DND-41 (cell line): Measurements from ENCODE around the gene DOK4.

Experiments used
- ATAC-seq: fragments of 200-7000 bp; cut with Tn5 transposase; 3 replicates; pipeline ENCODE4 v1.9.1; 2021; ENCODE audit warnings: low read depth; ENCODE audit not compliant: insufficient read depth
- DNase-seq: peaks from one replicate; pipeline ENCODE4 v3.0.0-alpha.2; 2020
- H2AFZ ChIP-seq: 2 replicates; pipeline ENCODE4 v1.6.0; 2012; ENCODE audit warnings: low read depth, low read length
- H3K27ac ChIP-seq: 2 replicates; pipeline ENCODE4 v1.5.1; 2012; ENCODE audit warnings: low read length, inconsistent platforms
- H3K27me3 ChIP-seq: fragments of 200-600 bp; sonication (generic); 2 replicates; pipeline ENCODE4 v1.6.0; 2012; ENCODE audit warnings: low read length, mild to moderate bottlenecking, inconsistent platforms; ENCODE audit not compliant: insufficient read depth, poor library complexity
- H3K36me3 ChIP-seq: 2 replicates; pipeline ENCODE4 v1.5.1; 2012; ENCODE audit warnings: low read length, inconsistent platforms; ENCODE audit not compliant: insufficient read depth
- H3K4me1 ChIP-seq: 2 replicates; pipeline ENCODE4 v1.5.1; 2012; ENCODE audit warnings: mild to moderate bottlenecking, low read length; ENCODE audit not compliant: insufficient read depth
- H3K4me2 ChIP-seq: 2 replicates; pipeline ENCODE4 v1.6.0; 2012; ENCODE audit warnings: mild to moderate bottlenecking, moderate library complexity, low read length, inconsistent platforms; ENCODE audit not compliant: insufficient read depth
- H3K4me3 ChIP-seq, 2 experiments: fragments of 200-600 bp in 1 of 2; shearing (Covaris generic) in 1 of 2; 2 replicates each; pipeline ENCODE4 v1.5.1; 2012 to 2016; ENCODE audit warnings: inconsistent platforms in 2 of 2, low read length in 2 of 2, mild to moderate bottlenecking in 2 of 2, low read depth in 1 of 2, moderate library complexity in 1 of 2
- H3K79me2 ChIP-seq: 2 replicates; pipeline ENCODE4 v1.6.0; 2012; ENCODE audit warnings: low read length, inconsistent platforms; ENCODE audit not compliant: insufficient read depth
- H3K9ac ChIP-seq: 2 replicates; pipeline ENCODE4 v1.6.0; 2012; ENCODE audit warnings: low read depth, mild to moderate bottlenecking, inconsistent platforms, low read length, moderate library complexity
- H3K9me3 ChIP-seq: 2 replicates; pipeline ENCODE4 v1.5.1; 2012; ENCODE audit warnings: low read length, moderate library complexity, mild to moderate bottlenecking, inconsistent platforms; ENCODE audit not compliant: insufficient read depth, severe bottlenecking
- H4K20me1 ChIP-seq: 2 replicates; pipeline ENCODE4 v1.6.0; 2012; ENCODE audit warnings: low read length; ENCODE audit not compliant: insufficient read depth
- CTCF ChIP-seq: IDR thresholded peaks from 2 replicates; pipeline ENCODE4 v1.5.1; 2012; ENCODE audit warnings: borderline replicate concordance, low read length, moderate library complexity, mild to moderate bottlenecking; ENCODE audit not compliant: poor library complexity, severe bottlenecking; ENCODE audit errors: extremely low read depth
- EZH2 ChIP-seq: IDR thresholded peaks from 3 replicates; pipeline ENCODE4 v1.6.1; 2012; ENCODE audit warnings: borderline replicate concordance, low read depth, mild to moderate bottlenecking, moderate library complexity, low read length, inconsistent platforms; ENCODE audit not compliant: severe bottlenecking

The DOK4 gene

GRCh38 chr16:57483725-57484514 lies 2.4 kb downstream of the DOK4 start:
- no peaks in the 10 kb centered on the region for H3K79me2 ChIP-seq
- no peak for DNase-seq
- ATAC-seq = no peak
- H3K4me2 ChIP-seq = no peak overlapping the region
- no peak overlapping the region for H3K9ac ChIP-seq
- no peak overlapping the region for H3K27ac ChIP-seq
- no peaks in the 10 kb centered on the region for H3K36me3 ChIP-seq
- no peaks in the 10 kb centered on the region for H3K27me3 ChIP-seq
- peaks cover 15% of the 10 kb centered on the region; the same call in 1 of the 2 replicates for H4K20me1 ChIP-seq
- H3K4me3 ChIP-seq = no peak overlapping the region
- H3K4me1 ChIP-seq = peaks cover 17% of the 10 kb centered on the region
- no peaks in the 10 kb centered on the region for H3K9me3 ChIP-seq
- H2AFZ ChIP-seq = no peak overlapping the region
- TF ChIP-seq EZH2 = no peak

GRCh38 chr16:57482845-57483545 lies 3.3 kb downstream of the DOK4 start:
- no peak overlapping the region for H3K4me2 ChIP-seq
- H3K79me2 ChIP-seq = no peaks in the 10 kb centered on the region
- H3K4me1 ChIP-seq = peaks cover 17% of the 10 kb centered on the region
- no peak overlapping the region for H3K9ac ChIP-seq
- no peak overlapping the region for H2AFZ ChIP-seq
- H4K20me1 ChIP-seq = peaks cover 15% of the 10 kb centered on the region; the same call in 1 of the 2 replicates
- TF ChIP-seq CTCF (no peak), EZH2 (no peak)
- H3K9me3 ChIP-seq = no peaks in the 10 kb centered on the region
- H3K27ac ChIP-seq = no peak overlapping the region
- ATAC-seq = no peak
- no peaks in the 10 kb centered on the region for H3K36me3 ChIP-seq
- no peaks in the 10 kb centered on the region for H3K27me3 ChIP-seq
- DNase-seq = no peak
- H3K4me3 ChIP-seq = no peak overlapping the region

DNA sequence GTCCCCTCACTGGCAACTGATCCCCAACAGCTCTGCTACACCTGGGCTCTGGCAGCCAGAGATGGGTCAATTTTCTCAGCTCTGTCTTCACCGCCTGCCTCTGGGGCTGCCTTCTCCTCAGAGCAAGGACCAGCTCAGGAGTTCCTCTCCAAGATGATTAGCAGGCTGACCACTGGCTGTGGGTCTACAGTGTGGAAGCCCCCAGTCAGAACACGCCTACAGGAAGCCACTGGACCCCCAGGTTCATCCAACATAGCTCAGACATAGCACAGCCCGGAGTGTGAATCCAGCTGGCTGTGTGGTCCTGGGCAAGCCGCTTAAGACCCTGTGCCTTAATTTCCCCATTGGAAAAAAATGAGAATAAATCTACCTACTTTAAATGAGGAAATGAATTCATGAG lies 4.9 kb downstream of the DOK4 start:
- H3K4me2 ChIP-seq = no peak overlapping the region
- no peak for ATAC-seq
- H3K9ac ChIP-seq = no peak overlapping the region
- no peak overlapping the region for H2AFZ ChIP-seq
- TF ChIP-seq CTCF = no peak
- TF ChIP-seq EZH2 = no peak
- H4K20me1 ChIP-seq = peaks cover 15% of the 10 kb centered on the region; the same call in 1 of the 2 replicates
- H3K27me3 ChIP-seq = no peaks in the 10 kb centered on the region
- peaks cover 13% of the 10 kb centered on the region for H3K4me1 ChIP-seq
- no peak overlapping the region for H3K4me3 ChIP-seq
- no peak overlapping the region for H3K27ac ChIP-seq
- DNase-seq = no peak
- no peaks in the 10 kb centered on the region for H3K9me3 ChIP-seq
- no peaks in the 10 kb centered on the region for H3K36me3 ChIP-seq
- no peaks in the 10 kb centered on the region for H3K79me2 ChIP-seq

DNA sequence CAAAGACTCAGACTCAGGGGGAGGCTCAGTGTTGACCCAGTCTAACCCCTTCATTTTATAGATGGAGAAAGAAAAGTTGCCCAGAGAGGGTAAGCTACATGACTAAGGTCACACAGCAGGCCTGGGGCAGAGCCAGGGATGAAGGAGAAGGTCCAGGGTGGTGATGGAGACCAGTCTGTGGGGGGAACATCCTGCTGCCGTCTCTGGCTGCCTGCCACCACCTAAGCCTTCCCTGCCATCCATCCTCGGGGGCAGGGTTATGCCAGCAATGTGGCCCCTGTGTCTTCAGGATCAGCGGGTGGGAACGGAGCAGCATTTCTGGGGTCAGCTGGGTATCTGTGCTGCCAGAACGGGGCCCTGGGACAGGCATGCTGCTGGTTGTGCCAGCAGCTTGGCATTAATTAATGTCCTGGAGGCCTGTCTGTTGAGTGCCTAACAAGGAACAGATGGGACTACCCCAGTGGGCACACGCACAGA lies 5.5 kb downstream of the DOK4 start:
- DNase-seq = no peak
- H3K27me3 ChIP-seq = no peaks in the 10 kb centered on the region
- no peak for TF ChIP-seq EZH2

More for the DNA sequence above, 5.5 kb downstream of the DOK4 start:
- H3K4me3 ChIP-seq = no peak overlapping the region
- H3K9me3 ChIP-seq = no peaks in the 10 kb centered on the region
- no peaks in the 10 kb centered on the region for H3K36me3 ChIP-seq
- H2AFZ ChIP-seq = no peak overlapping the region
- ATAC-seq = no peak
- H3K79me2 ChIP-seq = no peaks in the 10 kb centered on the region
- H3K27ac ChIP-seq = no peak overlapping the region
- no peak overlapping the region for H3K4me2 ChIP-seq
- H4K20me1 ChIP-seq = peaks cover 15% of the 10 kb centered on the region; the same call in 1 of the 2 replicates
- H3K4me1 ChIP-seq = peaks cover 9% of the 10 kb centered on the region
- no peak overlapping the region for H3K9ac ChIP-seq
